Measurements from ENCODE around the gene LPP. TPM values are rescaled to one million over a fixed set of nuclear protein-coding genes. Genes with fewer than 3 reads are reported as not detected.

Gene LPP
- total and polyA plus RNA-seq, 2 of the 13 experiments (the other 11 are each of a cell fraction or from before 2014, with no cell fraction given), result 19.2 to 29.9 TPM

DNA sequence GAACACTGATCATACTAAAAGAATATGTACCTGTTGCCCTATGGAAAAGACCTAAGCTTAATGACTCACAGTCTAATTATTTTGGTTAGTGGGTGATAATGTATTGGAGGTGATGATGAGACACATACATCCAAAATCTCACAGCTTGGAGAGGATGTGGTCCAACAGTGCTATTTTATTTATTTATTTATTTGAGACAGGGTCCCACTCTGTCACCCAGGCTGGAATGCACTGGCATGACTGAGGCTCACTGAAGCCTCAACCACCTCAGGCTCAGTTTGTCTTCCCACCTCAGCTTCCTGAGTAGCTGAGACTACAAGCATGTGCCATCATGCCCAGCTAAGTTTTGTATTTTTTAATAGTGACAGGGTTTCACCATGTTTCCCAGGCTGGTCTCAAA, 35.0 kb downstream of the LPP start:
- in situ Hi-C loops (cut with HindIII; ENCODE audit: extremely low pct_ligation_motif_present, low pct_unique_long_range_greater_than_20kb), result no loop called here
- Histone ChIP-seq H3K4me1 (ENCODE audit: insufficient read depth, low read length) (peaks cover 58% of the 10 kb centered on the region), H3K9ac (ENCODE audit: insufficient read depth, low read depth, low read length) (no peak overlapping the region), H3K4me2 (ENCODE audit: low read depth, low read length) (no peak overlapping the region), H3K27me3 (ENCODE audit: control insufficient read depth in 1 of 2, insufficient read depth in 2 of 2, low read length in 2 of 2) (no peaks in the 10 kb centered on the region), H3K27ac (ENCODE audit: extremely low read length, insufficient read depth, low read length) (no peak overlapping the region), H3K9me3 (ENCODE audit: low read length) (no peaks in the 10 kb centered on the region), H2AFZ (ENCODE audit: low read length) (no peak overlapping the region), H4K20me1 (ENCODE audit: insufficient read depth, low read length) (no peaks in the 10 kb centered on the region), H3K36me3 (replicated peaks in 1 of 2; ENCODE audit: control insufficient read depth in 1 of 2, insufficient read depth in 2 of 2, low read length in 2 of 2) (peaks cover 6 to 9% of the 10 kb centered on the region in 2 experiments), H3K79me2 (ENCODE audit: insufficient read depth, low read length) (peaks cover 88% of the 10 kb centered on the region), H3K4me3 (replicated peaks in 1 of 3; ENCODE audit: insufficient read depth in 1 of 3, low read depth in 2 of 3, low read length in 3 of 3) (no peak overlapping the region)
- no peak for TF ChIP-seq ZNF75D (CRISPR knock-in tag; IDR thresholded peaks at IDR 0.05; ENCODE audit: borderline replicate concordance)
- no peak for TF ChIP-seq RBM22 (optimal IDR thresholded peaks at IDR 0.05; ENCODE audit: low read length)
- no peak for TF ChIP-seq KMT2A (CRISPR knock-in tag; IDR thresholded peaks at IDR 0.05)
- no peak for TF ChIP-seq ZNF709 (CRISPR knock-in tag; IDR thresholded peaks at IDR 0.05)
- TF ChIP-seq ZNF383 (CRISPR knock-in tag; IDR thresholded peaks at IDR 0.05; ENCODE audit: borderline replicate concordance), result no peak
- TF ChIP-seq, protein P1, sequence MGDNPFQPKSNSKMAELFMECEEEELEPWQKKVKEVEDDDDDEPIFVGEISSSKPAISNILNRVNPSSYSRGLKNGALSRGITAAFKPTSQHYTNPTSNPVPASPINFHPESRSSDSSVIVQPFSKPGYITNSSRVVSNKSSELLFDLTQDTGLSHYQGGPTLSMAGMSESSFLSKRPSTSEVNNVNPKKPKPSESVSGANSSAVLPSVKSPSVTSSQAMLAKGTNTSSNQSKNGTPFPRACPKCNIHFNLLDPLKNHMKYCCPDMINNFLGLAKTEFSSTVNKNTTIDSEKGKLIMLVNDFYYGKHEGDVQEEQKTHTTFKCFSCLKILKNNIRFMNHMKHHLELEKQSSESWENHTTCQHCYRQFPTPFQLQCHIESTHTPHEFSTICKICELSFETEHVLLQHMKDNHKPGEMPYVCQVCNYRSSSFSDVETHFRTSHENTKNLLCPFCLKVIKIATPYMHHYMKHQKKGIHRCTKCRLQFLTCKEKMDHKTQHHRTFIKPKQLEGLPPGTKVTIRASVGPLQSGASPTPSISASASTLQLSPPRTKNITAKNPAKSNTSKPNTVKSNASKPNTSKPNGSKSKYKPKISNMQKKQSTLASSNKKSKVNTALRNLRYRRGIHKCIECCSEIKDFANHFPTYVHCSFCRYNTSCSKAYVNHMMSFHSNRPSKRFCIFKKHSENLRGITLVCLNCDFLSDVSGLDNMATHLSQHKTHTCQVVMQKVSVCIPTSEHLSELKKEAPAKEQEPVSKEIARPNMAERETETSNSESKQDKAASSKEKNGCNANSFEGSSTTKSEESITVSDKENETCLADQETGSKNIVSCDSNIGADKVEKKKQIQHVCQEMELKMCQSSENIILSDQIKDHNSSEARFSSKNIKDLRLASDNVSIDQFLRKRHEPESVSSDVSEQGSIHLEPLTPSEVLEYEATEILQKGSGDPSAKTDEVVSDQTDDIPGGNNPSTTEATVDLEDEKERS (CRISPR knock-in tag; IDR thresholded peaks at IDR 0.05), result no peak
- TF ChIP-seq SNAI1 (CRISPR knock-in tag; IDR thresholded peaks at IDR 0.05; ENCODE audit: borderline replicate concordance), result no peak
- TF ChIP-seq SUZ12 (IDR thresholded peaks at IDR 0.05; ENCODE audit: low read depth, low read length), result no peak
- TF ChIP-seq, protein P2, sequence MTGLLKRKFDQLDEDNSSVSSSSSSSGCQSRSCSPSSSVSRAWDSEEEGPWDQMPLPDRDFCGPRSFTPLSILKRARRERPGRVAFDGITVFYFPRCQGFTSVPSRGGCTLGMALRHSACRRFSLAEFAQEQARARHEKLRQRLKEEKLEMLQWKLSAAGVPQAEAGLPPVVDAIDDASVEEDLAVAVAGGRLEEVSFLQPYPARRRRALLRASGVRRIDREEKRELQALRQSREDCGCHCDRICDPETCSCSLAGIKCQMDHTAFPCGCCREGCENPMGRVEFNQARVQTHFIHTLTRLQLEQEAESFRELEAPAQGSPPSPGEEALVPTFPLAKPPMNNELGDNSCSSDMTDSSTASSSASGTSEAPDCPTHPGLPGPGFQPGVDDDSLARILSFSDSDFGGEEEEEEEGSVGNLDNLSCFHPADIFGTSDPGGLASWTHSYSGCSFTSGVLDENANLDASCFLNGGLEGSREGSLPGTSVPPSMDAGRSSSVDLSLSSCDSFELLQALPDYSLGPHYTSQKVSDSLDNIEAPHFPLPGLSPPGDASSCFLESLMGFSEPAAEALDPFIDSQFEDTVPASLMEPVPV (CRISPR knock-in tag; IDR thresholded peaks at IDR 0.05), result no peak
- intact Hi-C loops (cut with micrococcal nuclease; ENCODE audit: unreplicated experiment), result no loop called here
- POLR2A ChIA-PET, result no interaction called here
- no peak for DNase-seq (ENCODE audit: low spot score)
- CTCF ChIA-PET (ENCODE audit: low intra/inter-chr PET ratio, low total read pairs), result no interaction called here
- BruUV-seq (replicated peaks), result no TSS peak
- FAIRE-seq, result no peak
- ATAC-seq, result no peak
